ENCODE data around the gene NUP153.

The NUP153 gene

GRCh38 chr6:17656644-17657043 lies 50.1 kb downstream of the NUP153 start:
- DNase-seq, result no peak

GRCh38 chr6:17656092-17656491 lies 50.6 kb downstream of the NUP153 start:
- DNase-seq, result no peak

GRCh38 chr6:17653198-17653882 lies 53.4 kb downstream of the NUP153 start:
- DNase-seq, result no peak

- DNase-seq, result no peak
Measured at GRCh38 chr6:17650656-17651309, 55.9 kb downstream of the NUP153 start.

DNA sequence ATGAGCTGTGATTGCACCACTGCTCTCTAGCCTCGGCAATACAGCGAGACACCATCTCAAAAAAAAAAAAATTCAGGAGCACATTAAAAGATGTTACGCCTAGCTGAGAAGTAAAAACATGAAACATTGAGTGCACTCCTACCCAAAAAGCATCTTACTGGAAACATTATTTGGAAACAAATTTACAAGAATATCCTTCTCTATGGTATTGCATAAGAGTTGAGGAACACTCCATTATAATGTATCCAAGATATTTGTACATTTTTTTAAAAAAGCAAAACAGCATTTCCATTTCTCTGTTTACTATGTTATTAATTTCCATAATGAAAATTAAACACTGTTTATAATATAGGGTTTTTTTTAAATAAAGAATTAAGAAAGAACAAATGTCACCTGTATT lies 58.0 kb downstream of the NUP153 start:
- no peak for DNase-seq

DNA sequence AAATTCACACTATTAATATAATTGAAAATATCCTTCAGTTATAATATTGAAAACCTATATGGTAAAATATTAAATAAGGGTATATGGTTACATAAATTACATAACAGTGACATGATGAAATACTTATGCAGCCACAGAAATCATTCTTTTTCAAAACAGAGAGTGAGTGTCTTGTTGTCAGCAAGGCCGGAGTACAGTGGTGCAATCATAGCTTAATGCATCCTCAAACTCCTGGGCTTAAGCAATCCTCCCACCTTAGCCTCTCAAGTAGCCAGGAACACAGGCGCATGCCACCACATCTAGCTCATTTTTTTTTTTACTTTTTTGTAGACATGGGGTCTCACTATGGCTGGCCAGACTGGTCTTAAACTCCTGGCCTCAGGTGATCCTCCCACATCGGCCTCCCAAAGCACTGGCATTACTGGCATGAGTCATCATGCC lies 66.2 kb downstream of the NUP153 start:
- no peak for DNase-seq

- no peak for DNase-seq
Measured at GRCh38 chr6:17638212-17638715, 68.5 kb downstream of the NUP153 start.

GRCh38 chr6:17635568-17635967 lies 71.2 kb downstream of the NUP153 start:
- DNase-seq, result no peak

DNA sequence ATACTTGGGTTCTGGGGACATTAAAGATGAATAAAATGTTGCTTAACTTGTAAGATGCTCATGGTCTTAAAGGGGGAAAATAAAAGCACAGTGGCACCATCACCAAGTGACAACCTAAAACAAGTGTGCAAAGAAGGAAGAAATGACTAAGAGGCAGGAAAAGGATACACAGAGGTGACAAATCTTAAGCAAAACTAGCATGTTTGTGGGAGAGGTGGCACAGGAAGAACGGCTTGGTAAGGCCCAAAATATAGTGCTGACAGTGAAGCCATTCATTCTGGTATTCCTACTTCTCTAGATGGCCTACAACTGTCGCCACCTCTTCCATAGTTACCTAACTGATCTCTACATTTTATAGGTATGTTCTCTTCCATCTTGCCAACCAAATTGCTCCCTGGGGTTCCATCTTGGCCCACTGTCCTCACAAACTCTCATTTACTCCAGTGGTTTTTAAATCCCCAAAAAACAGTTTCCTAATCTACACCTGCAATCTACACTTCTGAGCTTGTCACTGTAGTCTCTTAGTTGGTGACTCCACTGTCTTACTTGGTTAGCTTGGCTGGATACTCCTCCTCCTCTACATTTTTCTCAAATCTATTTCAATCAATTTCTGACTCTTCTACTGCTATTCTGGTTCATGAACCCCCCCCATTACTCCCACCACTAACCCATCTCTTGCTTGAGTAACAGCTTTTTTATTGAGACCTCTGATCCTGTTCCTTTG lies 73.1 kb downstream of the NUP153 start:
- DNase-seq, result peak in 1 of 2 donors; percentile 36

- no peak for DNase-seq
Measured at GRCh38 chr6:17632934-17633333, 73.8 kb downstream of the NUP153 start.

DNA sequence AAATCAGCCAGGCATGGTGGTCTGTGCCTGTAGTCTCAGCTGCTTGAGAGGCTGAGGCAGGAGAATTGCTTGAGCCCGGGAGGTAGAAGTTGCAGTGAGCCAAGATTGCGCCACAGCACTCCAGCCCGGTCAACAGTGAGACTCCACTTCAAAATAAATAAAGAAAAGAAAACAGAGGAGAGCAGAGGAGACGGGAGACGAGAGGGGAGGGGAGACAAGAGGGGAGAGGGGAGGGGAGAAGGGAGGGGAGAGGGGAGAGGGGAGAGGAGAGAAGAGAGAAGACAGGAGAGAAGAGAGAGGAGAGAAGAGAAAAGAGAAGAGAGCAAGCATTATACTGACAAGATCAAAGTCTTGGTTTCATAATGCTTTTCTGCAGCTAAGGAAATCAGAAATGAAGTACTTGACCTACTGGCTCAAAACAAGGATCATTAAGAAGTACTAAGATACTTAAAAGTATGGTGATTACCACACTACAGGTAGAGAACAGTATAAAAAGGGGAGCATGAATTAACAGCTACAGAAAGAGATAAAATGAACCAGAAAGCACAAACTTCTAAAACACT lies 76.1 kb downstream of the NUP153 start:
- no peak for DNase-seq

- DNase-seq, result no peak
Measured at GRCh38 chr6:17629824-17630510, 76.8 kb downstream of the NUP153 start.

DNA sequence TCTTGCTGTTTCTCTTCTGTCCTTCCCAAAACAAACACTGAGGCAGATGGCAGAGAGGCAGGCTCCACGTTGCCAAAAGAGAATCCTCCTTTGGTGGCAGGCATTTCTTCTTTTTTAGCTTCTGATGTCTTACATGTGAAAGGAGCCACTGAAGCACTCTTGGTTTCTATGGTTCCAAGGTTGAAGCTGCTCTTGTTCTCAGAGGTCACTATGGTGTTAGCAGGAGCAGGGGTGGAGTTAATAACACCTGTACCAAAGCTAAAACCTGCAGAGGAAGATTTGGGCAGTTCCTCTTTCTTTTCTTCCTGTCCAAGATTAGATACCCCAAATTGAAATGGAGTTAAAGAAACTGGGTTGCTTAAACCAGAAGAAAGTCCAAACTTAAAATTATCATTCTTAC lies 77.9 kb downstream of the NUP153 start:
- DNase-seq, result no peak

DNA sequence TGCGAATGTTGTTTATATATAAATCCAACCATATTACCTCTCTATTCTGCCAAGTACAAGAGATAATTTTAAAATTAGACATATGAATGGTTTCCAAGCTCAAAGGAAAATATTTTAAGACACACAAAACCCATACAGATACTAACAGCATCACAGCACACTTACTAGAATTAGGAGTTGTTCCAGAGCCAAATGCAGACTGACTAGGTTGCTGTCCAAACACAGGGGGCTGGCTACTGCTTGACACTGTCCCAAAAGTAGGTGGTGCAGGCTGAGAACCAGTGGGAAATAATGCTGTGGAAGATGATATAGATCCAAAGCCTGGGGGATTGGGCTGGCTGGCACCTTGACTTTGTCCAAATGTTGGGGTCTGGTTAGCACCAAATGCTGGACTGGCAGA lies 82.3 kb downstream of the NUP153 start:
- no peak for DNase-seq

DNA sequence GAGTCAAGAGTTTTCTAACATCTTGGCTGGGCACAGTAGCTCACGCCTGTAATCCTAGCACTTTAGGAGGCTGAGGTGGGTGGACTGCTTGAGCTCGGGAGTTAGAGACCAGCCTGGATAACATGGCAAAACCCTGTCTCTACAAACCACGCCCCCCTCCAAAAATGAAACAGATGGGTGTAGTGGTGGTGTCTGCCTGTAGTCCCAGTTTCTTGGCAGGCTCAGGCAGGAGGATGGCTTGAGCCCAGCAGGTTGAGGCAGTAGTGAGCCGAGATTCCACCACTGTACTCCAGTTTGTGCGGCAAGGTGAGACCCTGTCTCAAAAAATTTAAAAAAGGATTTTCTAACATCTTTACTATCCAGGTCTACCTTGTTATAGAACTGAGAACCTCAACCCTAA lies 84.6 kb downstream of the NUP153 start:
- DNase-seq, result no peak

DNA sequence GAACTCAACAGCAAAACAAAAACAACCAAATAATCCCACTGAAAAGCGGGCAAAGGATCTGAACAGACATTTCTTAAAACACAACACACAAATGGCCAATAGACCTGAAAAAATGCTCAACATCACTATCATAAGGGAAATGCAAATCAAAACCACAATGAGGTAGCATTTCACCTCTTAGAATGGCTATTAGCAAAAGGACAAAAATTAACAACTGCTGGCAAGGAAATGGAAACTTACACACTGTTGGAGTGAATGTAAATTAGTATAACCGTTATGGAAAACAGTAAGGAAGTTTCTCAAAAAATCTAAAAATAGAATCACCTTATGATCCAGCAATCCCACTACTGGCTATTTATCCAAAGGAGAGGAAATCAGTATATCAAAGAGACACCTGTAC lies 85.7 kb downstream of the NUP153 start:
- DNase-seq, result no peak

GRCh38 chr6:17615794-17616193 lies 90.9 kb downstream of the NUP153 start:
- no peak for DNase-seq

- no peak for DNase-seq
Measured at GRCh38 chr6:17612048-17612447, 94.7 kb downstream of the NUP153 start.

DNA sequence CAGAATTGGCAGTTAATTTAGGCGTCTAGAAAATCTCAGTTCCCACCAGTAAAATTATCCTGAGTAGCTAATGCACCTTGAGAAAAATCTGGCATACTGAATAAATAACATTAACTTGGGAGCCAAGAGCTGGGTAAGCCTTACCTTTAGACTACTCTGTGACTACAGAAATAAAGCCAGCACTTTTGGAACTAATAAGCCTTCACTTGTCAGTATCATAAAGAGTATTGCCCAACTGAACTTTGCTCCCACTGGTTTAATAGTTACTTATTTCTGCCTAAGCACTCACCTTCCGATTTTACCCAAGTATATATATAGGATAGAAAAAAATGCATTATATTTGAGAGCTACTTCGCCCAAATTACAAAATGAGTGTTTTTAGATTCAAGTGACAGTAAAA lies 95.9 kb downstream of the NUP153 start:
- no peak for DNase-seq

- DNase-seq, result no peak
Measured at GRCh38 chr6:17606606-17607005, 100.1 kb downstream of the NUP153 start.

DNA sequence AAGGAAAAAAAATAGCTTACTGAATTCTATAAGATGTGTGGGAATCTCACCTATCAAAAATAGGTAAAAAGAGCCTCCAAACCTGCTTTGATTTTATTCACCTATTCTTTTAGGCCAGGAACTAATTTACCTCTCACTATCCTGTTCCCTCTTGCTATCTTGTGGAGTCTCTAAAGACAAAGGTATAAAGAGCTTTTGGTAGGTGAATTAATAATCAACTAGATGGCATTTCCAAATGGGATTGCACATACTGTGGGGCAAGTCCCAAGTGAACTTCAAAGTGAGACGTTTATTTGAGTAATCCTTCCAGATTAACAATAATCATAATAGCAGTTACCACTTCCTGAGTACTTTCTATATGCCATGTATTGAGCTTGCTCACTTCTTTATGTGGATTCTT lies 103.8 kb downstream of the NUP153 start:
- no peak for DNase-seq

DNA sequence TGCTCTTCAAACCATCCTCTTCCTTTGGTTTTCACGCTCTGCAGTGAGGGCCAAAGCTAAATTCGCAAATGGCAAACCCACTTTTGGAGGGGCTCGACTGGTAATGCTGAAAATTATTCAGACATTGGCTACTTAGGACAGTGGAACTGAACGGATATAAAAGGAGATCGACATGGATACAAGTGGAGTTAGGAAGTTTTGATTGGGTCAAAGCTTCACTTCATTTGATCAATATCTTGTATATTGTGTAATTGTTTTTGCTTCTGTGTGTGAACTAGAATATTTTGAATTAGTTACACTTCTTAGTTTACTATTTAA lies 105.4 kb downstream of the NUP153 start:
- no peak for DNase-seq

Data from CD4-positive, alpha-beta T cell treated with Interleukin-1 beta for 1 hour (primary cell).